Neuron (in vitro differentiated cells): ENCODE measurements around the gene DSCAM.

Source experiments
- H2AFZ ChIP-seq: one replicate; pipeline ENCODE4 v1.6.1; 2013; ENCODE audit warnings: low read depth, mild to moderate bottlenecking, inconsistent platforms, low read length, moderate library complexity
- H3K27me3 ChIP-seq: one replicate; pipeline ENCODE4 v1.6.1; 2013; ENCODE audit warnings: low read length; ENCODE audit not compliant: insufficient read depth
- H3K36me3 ChIP-seq: one replicate; pipeline ENCODE4 v1.6.1; 2013; ENCODE audit warnings: low read length; ENCODE audit not compliant: insufficient read depth
- H3K4me1 ChIP-seq: one replicate; pipeline ENCODE4 v1.6.1; 2013; ENCODE audit warnings: low read length; ENCODE audit not compliant: insufficient read depth
- H3K4me3 ChIP-seq: 2 replicates; pipeline ENCODE4 v1.5.1; 2013; ENCODE audit warnings: mild to moderate bottlenecking, low read length, moderate library complexity
- H3K9me3 ChIP-seq: one replicate; pipeline ENCODE4 v1.6.1; 2013; ENCODE audit warnings: low read length

The DSCAM gene

GRCh38 chr21:40489001-40489400 lies 358.0 kb downstream of the DSCAM start:
- H2AFZ ChIP-seq = no peak overlapping the region
- no peaks in the 10 kb centered on the region for H3K36me3 ChIP-seq
- H3K27me3 ChIP-seq = no peaks in the 10 kb centered on the region

DNA sequence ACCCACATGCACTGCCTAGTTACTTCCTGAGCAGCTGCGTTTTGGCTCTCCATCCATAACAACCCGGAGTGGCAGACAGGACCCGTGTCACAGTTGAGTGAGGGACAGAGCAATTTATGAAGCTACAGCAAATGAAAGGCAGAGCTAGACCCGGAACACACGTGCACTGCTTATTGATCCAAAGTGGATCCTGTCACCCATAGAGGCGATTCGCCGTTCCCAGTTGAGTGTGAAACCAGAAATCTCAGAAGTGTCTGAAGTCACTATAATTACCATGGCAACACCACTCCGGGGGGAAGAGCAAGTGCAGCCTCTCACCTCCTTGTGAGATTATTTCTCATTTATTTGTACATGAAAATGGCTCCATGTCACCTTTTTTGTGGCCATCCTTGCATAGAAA lies 365.2 kb downstream of the DSCAM start:
- Histone ChIP-seq H3K27me3 (no peaks in the 10 kb centered on the region), H3K36me3 (no peaks in the 10 kb centered on the region), H3K4me3 (no peak overlapping the region), H3K4me1 (no peaks in the 10 kb centered on the region), H3K9me3 (no peaks in the 10 kb centered on the region), H2AFZ (no peak overlapping the region)

More at GRCh38 chr21:40489001-40489400, 358.0 kb downstream of the DSCAM start:
- H3K4me1 ChIP-seq = no peaks in the 10 kb centered on the region
- no peaks in the 10 kb centered on the region for H3K9me3 ChIP-seq
- no peak overlapping the region for H3K4me3 ChIP-seq

DNA sequence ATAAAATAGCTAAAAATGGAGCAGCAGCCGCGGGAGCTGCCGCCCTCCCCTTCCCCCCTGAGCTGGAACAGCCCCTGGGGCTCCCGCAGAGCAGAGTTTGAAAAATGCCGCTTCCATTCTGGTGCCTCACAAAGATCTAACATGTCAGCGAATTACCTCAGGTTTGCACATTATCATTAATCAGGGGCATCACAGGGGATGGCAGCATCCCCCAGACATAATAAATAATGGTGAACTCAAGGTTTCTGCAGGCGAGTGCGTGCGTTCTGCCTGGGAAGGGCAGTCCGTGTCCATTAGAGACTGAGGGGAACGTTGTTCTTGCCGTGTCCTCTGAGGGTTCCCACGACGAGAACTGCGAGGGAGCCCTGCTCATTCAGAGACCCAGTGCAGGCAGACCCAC lies 372.4 kb downstream of the DSCAM start:
- no peaks in the 10 kb centered on the region for H3K4me1 ChIP-seq
- no peak overlapping the region for H2AFZ ChIP-seq
- H3K36me3 ChIP-seq = no peaks in the 10 kb centered on the region
- H3K4me3 ChIP-seq = no peak overlapping the region
- no peaks in the 10 kb centered on the region for H3K27me3 ChIP-seq
- no peaks in the 10 kb centered on the region for H3K9me3 ChIP-seq

- Histone ChIP-seq H3K4me3 (no peak overlapping the region), H2AFZ (no peak overlapping the region), H3K4me1 (no peaks in the 10 kb centered on the region), H3K9me3 (no peaks in the 10 kb centered on the region), H3K27me3 (no peaks in the 10 kb centered on the region), H3K36me3 (no peaks in the 10 kb centered on the region)
These were observed 374.9 kb downstream of the DSCAM start for GRCh38 chr21:40472013-40472412.

DNA sequence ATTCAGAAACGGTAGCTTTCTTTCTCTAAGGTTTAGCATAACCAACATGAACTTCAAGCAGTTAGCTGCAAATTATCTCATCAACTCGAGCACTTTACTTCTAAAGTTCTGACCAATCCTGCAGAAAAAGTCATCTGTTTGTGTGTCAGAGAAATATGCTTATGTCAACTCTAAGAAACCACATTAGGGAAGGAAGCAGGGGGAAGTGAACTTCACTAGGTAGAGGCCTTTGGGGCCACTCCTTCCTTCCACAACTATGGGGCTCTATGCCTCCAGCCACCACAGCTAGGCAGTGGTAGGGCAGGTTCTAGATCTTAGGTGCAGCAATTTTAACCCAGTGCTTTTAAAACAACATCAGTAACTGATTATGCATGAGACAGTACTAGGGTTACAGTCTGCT lies 375.9 kb downstream of the DSCAM start:
- H3K4me1 ChIP-seq = no peaks in the 10 kb centered on the region
- no peaks in the 10 kb centered on the region for H3K36me3 ChIP-seq
- H3K4me3 ChIP-seq = no peak overlapping the region
- no peaks in the 10 kb centered on the region for H3K9me3 ChIP-seq
- H3K27me3 ChIP-seq = no peaks in the 10 kb centered on the region
- H2AFZ ChIP-seq = no peak overlapping the region

DNA sequence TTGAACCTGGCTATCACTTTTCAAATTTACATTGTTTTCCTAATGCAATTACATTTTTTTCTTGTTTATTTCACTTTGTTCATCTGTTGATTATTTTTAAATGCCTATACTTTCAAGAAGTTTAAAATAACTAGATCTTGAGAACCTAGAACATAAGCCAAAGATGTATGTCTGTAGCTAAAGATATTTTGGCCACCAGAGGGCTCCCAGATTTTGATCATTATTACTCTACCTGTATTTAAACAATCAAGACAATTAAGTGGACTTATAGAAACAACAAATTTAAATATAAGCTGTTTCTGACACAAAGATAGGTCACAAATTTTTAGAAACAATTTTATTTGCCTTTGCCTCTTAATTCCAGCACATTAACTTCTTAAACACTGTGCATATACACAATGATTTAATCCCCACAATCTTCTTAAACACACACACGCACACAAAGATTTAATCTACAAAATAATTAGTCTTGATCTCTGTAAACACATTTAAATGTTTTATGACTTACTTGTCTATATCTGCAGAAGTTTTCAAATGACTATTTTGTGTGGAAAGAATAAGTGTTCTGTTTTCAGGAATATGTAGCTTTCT lies 380.0 kb downstream of the DSCAM start:
- Histone ChIP-seq H3K4me3 (no peak overlapping the region), H3K9me3 (no peaks in the 10 kb centered on the region), H2AFZ (no peak overlapping the region), H3K4me1 (no peaks in the 10 kb centered on the region), H3K27me3 (no peaks in the 10 kb centered on the region), H3K36me3 (no peaks in the 10 kb centered on the region)

DNA sequence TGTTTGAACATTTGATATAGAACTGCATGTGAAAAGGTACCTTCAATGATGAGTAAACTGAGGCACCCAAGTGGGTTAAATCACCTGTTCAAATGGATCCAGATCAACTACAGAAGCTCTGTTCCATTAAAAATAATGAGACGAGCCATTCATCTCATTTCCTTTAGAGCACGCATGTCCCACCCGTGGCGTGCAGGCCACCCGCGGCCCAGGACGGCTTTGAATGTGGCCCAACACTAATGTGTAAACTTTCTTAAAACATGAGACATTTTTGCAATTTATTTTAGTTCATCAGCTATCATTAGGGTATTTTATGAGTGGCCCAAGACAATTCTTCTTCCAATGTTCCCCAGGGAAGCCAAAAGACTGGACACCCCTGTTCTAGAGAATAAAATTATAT lies 381.6 kb downstream of the DSCAM start:
- no peaks in the 10 kb centered on the region for H3K36me3 ChIP-seq
- no peaks in the 10 kb centered on the region for H3K9me3 ChIP-seq
- no peaks in the 10 kb centered on the region for H3K27me3 ChIP-seq
- H2AFZ ChIP-seq = no peak overlapping the region
- no peak overlapping the region for H3K4me3 ChIP-seq
- H3K4me1 ChIP-seq = no peaks in the 10 kb centered on the region

DNA sequence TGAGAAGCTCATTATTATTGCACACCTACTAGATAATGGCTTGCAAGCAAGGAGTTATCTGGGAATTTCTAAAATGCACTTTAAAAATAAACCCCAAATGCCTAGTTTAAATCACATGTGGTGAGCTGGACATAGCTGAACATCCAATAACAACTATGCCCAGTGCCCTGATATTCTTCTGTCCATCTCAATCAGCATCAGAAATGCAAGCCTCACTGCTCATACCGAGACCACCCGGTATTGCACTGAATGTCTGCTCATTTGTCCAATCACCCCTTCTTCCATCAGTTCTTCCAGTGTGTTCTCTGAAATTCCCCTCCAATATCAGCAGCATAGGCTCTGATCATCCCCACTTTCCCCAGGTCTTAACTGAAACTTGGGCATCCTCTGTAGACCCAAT lies 383.8 kb downstream of the DSCAM start:
- Histone ChIP-seq H3K4me3 (no peak overlapping the region), H2AFZ (no peak overlapping the region), H3K4me1 (no peaks in the 10 kb centered on the region)

GRCh38 chr21:40461008-40461407 lies 385.9 kb downstream of the DSCAM start:
- no peaks in the 10 kb centered on the region for H3K36me3 ChIP-seq
- no peaks in the 10 kb centered on the region for H3K4me1 ChIP-seq
- H3K4me3 ChIP-seq = no peak overlapping the region
- no peak overlapping the region for H2AFZ ChIP-seq
- no peaks in the 10 kb centered on the region for H3K9me3 ChIP-seq
- H3K27me3 ChIP-seq = no peaks in the 10 kb centered on the region

More for the DNA sequence above, 383.8 kb downstream of the DSCAM start:
- H3K36me3 ChIP-seq = no peaks in the 10 kb centered on the region
- H3K27me3 ChIP-seq = no peaks in the 10 kb centered on the region
- no peaks in the 10 kb centered on the region for H3K9me3 ChIP-seq

DNA sequence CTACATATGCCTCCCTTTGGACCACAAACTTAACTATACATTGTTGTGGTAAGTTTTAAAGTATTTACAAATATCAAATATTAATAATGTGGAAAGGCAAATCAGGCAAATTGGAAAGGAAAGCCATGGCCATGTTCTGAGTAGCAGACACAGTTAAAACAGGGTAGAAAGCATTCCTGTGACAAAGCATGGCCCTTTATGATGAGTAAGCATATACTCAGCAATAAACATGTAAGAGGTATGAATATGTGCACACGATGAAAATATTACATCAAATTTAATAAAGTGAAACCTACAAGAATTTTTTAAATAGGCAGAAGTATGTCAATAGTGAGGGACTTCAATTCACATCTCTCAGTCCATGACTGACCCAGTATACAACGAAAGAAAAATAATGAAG lies 389.2 kb downstream of the DSCAM start:
- H3K36me3 ChIP-seq = no peaks in the 10 kb centered on the region
- H3K4me3 ChIP-seq = no peak overlapping the region
- H3K27me3 ChIP-seq = no peaks in the 10 kb centered on the region
- H3K4me1 ChIP-seq = no peaks in the 10 kb centered on the region
- no peaks in the 10 kb centered on the region for H3K9me3 ChIP-seq
- no peak overlapping the region for H2AFZ ChIP-seq

- no peaks in the 10 kb centered on the region for H3K27me3 ChIP-seq
- no peak overlapping the region for H2AFZ ChIP-seq
- no peaks in the 10 kb centered on the region for H3K4me1 ChIP-seq
- H3K9me3 ChIP-seq = no peaks in the 10 kb centered on the region
- no peaks in the 10 kb centered on the region for H3K36me3 ChIP-seq
- no peak overlapping the region for H3K4me3 ChIP-seq
These were observed 392.9 kb downstream of the DSCAM start for GRCh38 chr21:40454057-40454456.

- Histone ChIP-seq H3K27me3 (no peaks in the 10 kb centered on the region), H3K4me3 (no peak overlapping the region), H3K36me3 (no peaks in the 10 kb centered on the region), H3K9me3 (no peaks in the 10 kb centered on the region), H2AFZ (no peak overlapping the region), H3K4me1 (no peaks in the 10 kb centered on the region)
These were observed 393.8 kb downstream of the DSCAM start for GRCh38 chr21:40453183-40453582.

GRCh38 chr21:40452548-40452947 lies 394.4 kb downstream of the DSCAM start:
- Histone ChIP-seq H2AFZ (no peak overlapping the region), H3K36me3 (no peaks in the 10 kb centered on the region), H3K9me3 (no peaks in the 10 kb centered on the region), H3K4me3 (no peak overlapping the region), H3K4me1 (no peaks in the 10 kb centered on the region), H3K27me3 (no peaks in the 10 kb centered on the region)

GRCh38 chr21:40447016-40447415 lies 399.9 kb downstream of the DSCAM start:
- Histone ChIP-seq H3K36me3 (no peaks in the 10 kb centered on the region), H3K4me3 (no peak overlapping the region), H2AFZ (no peak overlapping the region), H3K9me3 (no peaks in the 10 kb centered on the region), H3K27me3 (no peaks in the 10 kb centered on the region), H3K4me1 (no peaks in the 10 kb centered on the region)
